SK-N-SH treated with all-trans-retinoic acid at 6 μM for 48 hours (cell line): ENCODE measurements around the gene DNAH9.

ENCODE experiments used
- ARNTL ChIP-seq: fragments of 450-650 bp; formaldehyde crosslinking; IDR thresholded peaks from 2 replicates; pipeline ENCODE4 v1.5.0; 2020; ENCODE audit warnings: low read depth, mild to moderate bottlenecking, moderate library complexity, borderline replicate concordance
- BACH2 ChIP-seq: fragments of 250-450 bp; sonication (Bioruptor Pico); IDR thresholded peaks from 2 replicates; pipeline ENCODE4 v1.9.0; 2021; ENCODE audit warnings: mild to moderate bottlenecking, borderline replicate concordance
- GLIS3 ChIP-seq: fragments of 250-450 bp; sonication (Bioruptor Pico); IDR thresholded peaks from 2 replicates; pipeline ENCODE4 v1.5.0; 2020; ENCODE audit warnings: mild to moderate bottlenecking, moderate library complexity
- OSR1 ChIP-seq: fragments of 250-450 bp; sonication (Bioruptor Pico); IDR thresholded peaks from 2 replicates; pipeline ENCODE4 v1.8.0; 2022; ENCODE audit warnings: moderate library complexity, mild to moderate bottlenecking, inconsistent platforms
- RARB ChIP-seq: fragments of 250-450 bp; sonication (Bioruptor Pico); IDR thresholded peaks from 2 replicates; pipeline ENCODE4 v1.8.0; 2021; ENCODE audit warnings: mild to moderate bottlenecking, moderate library complexity
- TOX ChIP-seq: fragments of 250-450 bp; sonication (Bioruptor Pico); IDR thresholded peaks from 2 replicates; pipeline ENCODE4 v1.8.0; 2021; ENCODE audit warnings: mild to moderate bottlenecking, moderate library complexity, borderline replicate concordance
- ZFP3 ChIP-seq: fragments of 250-450 bp; sonication (Bioruptor Pico); IDR thresholded peaks from 2 replicates; pipeline ENCODE4 v1.5.0; 2020; ENCODE audit warnings: mild to moderate bottlenecking, moderate library complexity
- ZNF8 ChIP-seq: fragments of 450-650 bp; formaldehyde crosslinking; IDR thresholded peaks from 2 replicates; pipeline ENCODE4 v1.5.0; 2020; ENCODE audit warnings: mild to moderate bottlenecking, moderate library complexity

- TF ChIP-seq GLIS3 (CRISPR knock-in tag): no peak
- no peak for TF ChIP-seq TOX (CRISPR knock-in tag)
- no peak for TF ChIP-seq OSR1
- no peak for TF ChIP-seq BACH2
- TF ChIP-seq ZNF8 (CRISPR knock-in tag): no peak
- no peak for TF ChIP-seq ARNTL
- no peak for TF ChIP-seq RARB
- no peak for TF ChIP-seq ZFP3 (CRISPR knock-in tag)
These were observed 3.4 kb downstream of the DNAH9 start for GRCh38 chr17:11601661-11602060.
